ENCODE data around the gene NLRP9.

- TF ChIP-seq CTCF (IDR thresholded peaks at IDR 0.05) (no peak), POLR2A (IDR thresholded peaks at IDR 0.05) (no peak)
These were observed 28.3 kb upstream of the NLRP9 start for GRCh38 chr19:55766466-55766865.

Data from esophagus squamous epithelium (tissue), 4 donors.